Right ventricle myocardium inferior (tissue), 1 donor: Measurements from ENCODE around the gene ARHGEF4. TPM values are rescaled to one million over a fixed set of nuclear protein-coding genes. Genes with fewer than 3 reads are reported as not detected.
A peak's percentile ranks its signal among the peaks of the same experiment; 100 is the strongest.

Experiments
- ATAC-seq: fragments of 200-7000 bp; cut with Tn5 transposase; one replicate; pipeline ENCODE4 v1.9.1; 2020; ENCODE audit warnings: mild to moderate bottlenecking, moderate library complexity
- DNase-seq: peaks from one replicate; pipeline ENCODE4 v3.0.0; 2021; ENCODE audit errors: missing footprints
- intact Hi-C: fragments of 100-400 bp; cut with DNase I; formaldehyde crosslinking; loops from one replicate; pipeline ENCODE4 v1.11.0; 2022
- total RNA-seq: library from RNA; stranded (reverse); fragmentation: NEBNext Ultra II Directional; extraction: Animal tissue kit (Norgen Biotek cat#: 25700); gene quantifications from one replicate; pipeline ENCODE4 v1.2.1, GENCODE V29; 2021
- donor health status: DM: no; HTN: yes; CAD: no; lungs with severe emphysema.

The ARHGEF4 gene
- total RNA-seq, 1 donor from 2014 or later = 4.1 TPM

GRCh38 chr2:130813722-130814121 lies 23.0 kb upstream of the ARHGEF4 start:
- no peak for ATAC-seq
- intact Hi-C loops = no loop called here

GRCh38 chr2:130814931-130815680 lies 21.6 kb upstream of the ARHGEF4 start:
- intact Hi-C loops = no loop called here
- no peak for DNase-seq
- no peak for ATAC-seq

More at GRCh38 chr2:130813722-130814121, 23.0 kb upstream of the ARHGEF4 start:
- no peak for DNase-seq

- ATAC-seq = no peak
- DNase-seq = no peak
- intact Hi-C loops = no loop called here
Measured at GRCh38 chr2:130818809-130819208, 17.9 kb upstream of the ARHGEF4 start.

- DNase-seq (no peak), ATAC-seq (no peak)
- intact Hi-C loops = no loop called here
Measured at GRCh38 chr2:130819226-130819607, 17.5 kb upstream of the ARHGEF4 start.

- DNase-seq (no peak), ATAC-seq (peak; percentile 79)
- intact Hi-C loops = no loop called here
Measured at GRCh38 chr2:130819608-130820278, 17.0 kb upstream of the ARHGEF4 start.

- DNase-seq (no peak), ATAC-seq (peak; percentile 82)
- intact Hi-C loops = no loop called here
Measured at GRCh38 chr2:130820279-130820861, 16.3 kb upstream of the ARHGEF4 start.

GRCh38 chr2:130821867-130822266 lies 14.8 kb upstream of the ARHGEF4 start:
- DNase-seq = no peak
- intact Hi-C loops = no loop called here
- no peak for ATAC-seq

- intact Hi-C loops = no loop called here
- ATAC-seq (no peak), DNase-seq (no peak)
Measured at GRCh38 chr2:130822766-130823165, 13.9 kb upstream of the ARHGEF4 start.

GRCh38 chr2:130823171-130823885 lies 13.4 kb upstream of the ARHGEF4 start:
- DNase-seq = no peak
- intact Hi-C loops = no loop called here
- ATAC-seq = no peak

GRCh38 chr2:130823886-130824491 lies 12.7 kb upstream of the ARHGEF4 start:
- DNase-seq (no peak), ATAC-seq (no peak)
- intact Hi-C loops = no loop called here

- ATAC-seq = no peak
- DNase-seq = no peak
- intact Hi-C loops = no loop called here
Measured at GRCh38 chr2:130824492-130825061, 12.1 kb upstream of the ARHGEF4 start.

- ATAC-seq = no peak
- peak; percentile 67 for DNase-seq
- intact Hi-C loops = no loop called here
Measured at GRCh38 chr2:130825231-130825965, 11.3 kb upstream of the ARHGEF4 start.

GRCh38 chr2:130825966-130826253 lies 10.8 kb upstream of the ARHGEF4 start:
- DNase-seq (no peak), ATAC-seq (no peak)
- intact Hi-C loops = no loop called here

GRCh38 chr2:130826419-130826818 lies 10.3 kb upstream of the ARHGEF4 start:
- intact Hi-C loops = no loop called here
- DNase-seq = peak; percentile 11
- no peak for ATAC-seq

GRCh38 chr2:130826821-130827501 lies 9.8 kb upstream of the ARHGEF4 start:
- no peak for ATAC-seq
- peak; percentile 11 for DNase-seq
- intact Hi-C loops = no loop called here

GRCh38 chr2:130827502-130828251 lies 9.0 kb upstream of the ARHGEF4 start:
- intact Hi-C loops = no loop called here
- no peak for ATAC-seq

GRCh38 chr2:130828461-130828860 lies 8.3 kb upstream of the ARHGEF4 start:
- ATAC-seq = no peak
- DNase-seq = peak; percentile 14
- intact Hi-C loops = no loop called here

More at GRCh38 chr2:130827502-130828251, 9.0 kb upstream of the ARHGEF4 start:
- DNase-seq = peak; percentile 39
